GM13976 (cell line): ENCODE measurements around the gene CNN1.

ENCODE experiments used
- DNase-seq: peaks from one replicate; pipeline ENCODE4 v3.0.0; 2012; ENCODE audit warnings: low spot score
- in situ Hi-C: fragments of 300-500 bp; cut with MboI; formaldehyde crosslinking; loops from one replicate; pipeline ENCODE4 v1.12.0; 2022; ENCODE audit warnings: low sequenced_read_pairs, mixed read lengths, inconsistent platforms; ENCODE audit not compliant: unreplicated experiment
- TF ChIP-seq, protein P1 (sequence below): IDR thresholded peaks from 2 replicates; pipeline ENCODE4 v1.5.1; 2012; ENCODE audit warnings: borderline replicate concordance, mild to moderate bottlenecking; ENCODE audit not compliant: insufficient read depth; ENCODE audit errors: extremely low read depth, missing control alignments, control extremely low read depth

Gene CNN1

DNA sequence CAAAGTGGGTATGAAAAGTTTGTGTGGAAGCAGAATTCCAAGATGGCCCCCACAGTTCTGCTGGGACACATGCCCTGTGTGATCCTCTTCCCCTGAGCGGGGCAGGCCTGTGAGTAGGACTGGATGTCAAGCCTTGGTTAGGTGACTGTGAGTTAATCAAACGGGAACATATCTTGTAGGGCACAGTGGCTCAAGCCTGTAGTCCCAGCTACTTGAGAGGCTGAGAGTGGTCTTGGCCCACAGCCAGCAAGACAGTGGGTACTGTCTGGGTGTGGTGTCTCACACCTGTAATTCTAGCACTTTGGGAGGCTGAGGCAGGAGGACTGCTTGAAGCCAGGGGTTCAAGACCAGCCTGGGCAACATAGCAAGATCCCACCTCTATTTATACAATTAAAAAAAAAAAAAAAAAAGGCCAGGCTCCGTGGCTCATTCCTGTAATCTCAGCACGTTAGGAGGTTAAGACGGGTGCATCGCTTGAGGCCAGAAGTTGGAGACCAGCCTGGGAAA is 39.4 kb upstream of the CNN1 start:
- TF ChIP-seq, protein P1, sequence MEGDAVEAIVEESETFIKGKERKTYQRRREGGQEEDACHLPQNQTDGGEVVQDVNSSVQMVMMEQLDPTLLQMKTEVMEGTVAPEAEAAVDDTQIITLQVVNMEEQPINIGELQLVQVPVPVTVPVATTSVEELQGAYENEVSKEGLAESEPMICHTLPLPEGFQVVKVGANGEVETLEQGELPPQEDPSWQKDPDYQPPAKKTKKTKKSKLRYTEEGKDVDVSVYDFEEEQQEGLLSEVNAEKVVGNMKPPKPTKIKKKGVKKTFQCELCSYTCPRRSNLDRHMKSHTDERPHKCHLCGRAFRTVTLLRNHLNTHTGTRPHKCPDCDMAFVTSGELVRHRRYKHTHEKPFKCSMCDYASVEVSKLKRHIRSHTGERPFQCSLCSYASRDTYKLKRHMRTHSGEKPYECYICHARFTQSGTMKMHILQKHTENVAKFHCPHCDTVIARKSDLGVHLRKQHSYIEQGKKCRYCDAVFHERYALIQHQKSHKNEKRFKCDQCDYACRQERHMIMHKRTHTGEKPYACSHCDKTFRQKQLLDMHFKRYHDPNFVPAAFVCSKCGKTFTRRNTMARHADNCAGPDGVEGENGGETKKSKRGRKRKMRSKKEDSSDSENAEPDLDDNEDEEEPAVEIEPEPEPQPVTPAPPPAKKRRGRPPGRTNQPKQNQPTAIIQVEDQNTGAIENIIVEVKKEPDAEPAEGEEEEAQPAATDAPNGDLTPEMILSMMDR, result no peak
- no peak for DNase-seq
- in situ Hi-C loops, result no loop called here

DNA sequence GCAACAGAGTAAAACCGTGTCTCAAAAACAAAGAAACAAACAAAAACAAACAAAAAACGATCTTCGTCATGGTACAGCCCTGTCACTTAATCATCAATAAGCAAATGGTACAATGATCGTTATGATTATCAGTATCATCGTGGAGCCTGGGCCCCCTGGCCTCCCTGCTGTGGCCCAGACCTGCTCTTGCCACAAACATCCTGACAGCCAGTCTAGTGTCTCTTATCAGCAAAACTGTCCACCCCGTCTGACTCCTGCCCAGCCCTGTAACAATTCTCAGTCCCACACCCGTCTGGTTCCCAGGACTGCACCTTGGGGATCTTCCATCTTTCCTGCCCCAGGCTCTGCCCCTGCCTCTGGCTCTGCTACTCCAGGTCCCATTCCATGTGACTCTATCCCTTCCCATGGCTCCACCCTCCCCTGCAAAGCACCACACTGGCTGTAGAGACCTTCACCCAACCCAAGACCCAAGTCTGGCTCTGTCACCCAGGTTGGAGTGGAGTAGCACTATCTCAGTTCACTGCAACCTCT is 38.7 kb upstream of the CNN1 start:
- DNase-seq, result no peak
- TF ChIP-seq, protein P1, result no peak
- in situ Hi-C loops, result no loop called here

DNA sequence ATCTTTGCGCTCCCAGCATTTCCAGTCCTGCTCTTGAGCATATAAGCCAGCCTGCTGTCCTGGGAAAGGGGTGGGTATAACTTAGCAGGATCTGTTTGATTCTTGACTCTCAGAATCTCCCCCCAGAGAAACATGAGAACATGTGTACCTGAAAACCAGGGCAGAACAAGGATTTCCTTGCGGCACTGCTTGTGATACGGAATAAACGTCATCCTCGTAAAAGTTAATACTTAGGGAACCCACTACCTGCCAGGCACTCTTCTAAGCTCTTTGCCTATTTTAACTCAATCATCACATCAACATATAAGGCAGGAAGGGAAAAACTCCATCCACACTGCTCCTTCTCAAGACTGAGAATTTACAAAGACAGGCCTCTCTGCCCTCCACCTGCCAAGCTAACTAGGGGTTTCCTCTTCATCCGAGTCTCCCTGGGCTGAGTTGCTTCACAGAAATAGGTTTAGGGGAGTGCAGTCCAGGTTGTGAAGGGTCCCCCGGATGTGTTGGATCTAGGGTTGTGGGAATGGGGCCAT is 34.1 kb upstream of the CNN1 start:
- DNase-seq, result no peak
- TF ChIP-seq, protein P1, result no peak
- in situ Hi-C loops, result no loop called here

DNA sequence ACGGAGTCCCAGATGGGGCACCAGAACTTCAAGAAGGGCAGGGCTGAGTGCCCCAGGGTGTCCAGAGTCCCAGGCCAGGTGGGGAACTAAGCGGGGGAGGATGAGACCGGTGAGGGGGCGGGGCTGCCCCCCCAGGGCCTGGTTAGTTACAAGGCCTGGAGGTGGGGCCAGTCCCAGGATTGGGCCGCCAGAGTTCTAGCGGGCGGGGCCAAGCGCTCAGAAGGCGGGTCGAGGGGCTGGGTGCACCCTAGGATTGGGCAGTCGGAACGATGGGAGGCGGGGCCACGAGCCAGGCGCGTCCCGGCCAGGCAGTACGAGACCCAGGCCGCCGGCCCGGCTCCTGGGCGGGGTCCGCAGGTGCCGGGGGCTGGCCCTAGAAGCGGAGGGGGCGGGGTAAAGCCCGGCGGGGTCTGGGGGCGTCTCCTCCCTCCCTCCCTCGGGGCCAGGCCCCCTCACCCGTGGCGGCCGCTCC is 33.6 kb upstream of the CNN1 start:
- DNase-seq, result peak; percentile 99
- in situ Hi-C loops, result no loop called here
- TF ChIP-seq, protein P1, result no peak

DNA sequence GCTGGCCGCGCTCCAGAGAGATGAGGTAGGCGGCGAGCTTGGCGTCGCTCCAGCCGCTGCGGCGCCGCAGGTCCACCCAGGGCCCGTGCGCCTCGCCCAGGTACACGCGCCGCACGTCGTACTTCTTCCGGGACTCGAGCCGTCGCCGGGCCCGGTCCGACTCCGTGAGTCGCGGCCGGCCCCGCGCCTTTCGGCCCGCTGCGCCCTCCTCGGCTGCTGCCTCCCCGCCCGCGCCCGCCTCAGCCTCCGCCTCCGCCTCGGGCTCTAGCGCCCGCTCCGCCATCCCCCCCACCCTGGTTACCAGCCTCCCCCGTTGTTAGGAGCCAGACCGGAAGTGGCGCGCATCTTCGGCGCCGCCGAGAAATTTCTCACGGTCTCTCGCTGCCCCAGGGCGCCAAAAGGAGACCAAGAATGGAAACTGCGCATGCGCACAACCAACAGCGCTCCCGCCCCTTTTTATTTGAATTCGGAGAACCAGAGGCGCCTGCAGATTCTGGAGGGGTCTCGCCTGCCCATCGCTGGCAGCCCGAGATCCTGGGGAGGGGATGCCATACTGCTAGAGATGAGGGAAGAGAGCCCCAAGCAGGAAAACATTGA is 33.0 kb upstream of the CNN1 start, which contains the start of gene ZNF653:
Gene ZNF653, minus strand, starts transcription at position 336 of the 597 bp plus-strand sequence. Its CDS starts 53 bp downstream, at position 283.
- TF ChIP-seq, protein P1, result no peak
- peak; percentile 98 for DNase-seq
- in situ Hi-C loops, result no loop called here

DNA sequence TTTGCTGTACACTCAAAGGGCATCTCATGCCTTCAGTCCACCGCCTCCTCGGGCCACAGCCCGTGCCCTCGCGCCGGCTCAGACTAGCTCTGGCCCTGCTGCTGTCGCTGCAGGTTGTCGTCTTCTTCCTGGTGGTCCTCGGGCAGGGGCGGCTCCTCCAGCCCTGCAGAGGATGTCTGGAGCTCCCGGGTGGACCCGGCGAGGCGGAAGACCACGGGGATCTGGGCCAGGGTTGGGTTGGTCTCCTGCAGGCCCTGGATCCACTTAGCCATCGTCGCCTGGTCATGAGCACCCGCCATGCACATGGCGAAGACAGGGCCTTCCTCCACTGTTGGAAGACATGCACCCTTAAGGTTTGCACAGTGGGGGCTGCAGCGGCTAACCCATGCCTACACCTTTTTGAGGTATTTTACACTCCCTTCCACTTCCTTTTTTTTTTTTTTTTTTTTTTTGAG is 32.5 kb upstream of the CNN1 start:
- DNase-seq, result no peak
- TF ChIP-seq, protein P1, result no peak
- in situ Hi-C loops, result no loop called here
